Measurements from ENCODE around the gene RPTOR. TPM values are rescaled to one million over a fixed set of nuclear protein-coding genes. Genes with fewer than 3 reads are reported as not detected.

Gene RPTOR
- polyA plus RNA-seq, 1 donor from 2014 or later = 8.0 TPM

GRCh38 chr17:80758481-80759376, 214.1 kb downstream of the RPTOR start:
- TF ChIP-seq POLR2AphosphoS5 (IDR thresholded peaks at IDR 0.05) = no peak
- no peak for TF ChIP-seq REST (IDR thresholded peaks at IDR 0.05; ENCODE audit: borderline replicate concordance)
- TF ChIP-seq MXI1 (conservative IDR thresholded peaks at IDR 0.05; ENCODE audit: poor library complexity, severe bottlenecking) = no peak
- TF ChIP-seq TAF1 (IDR thresholded peaks at IDR 0.05; ENCODE audit: low read depth) = no peak
- no peak for TF ChIP-seq EP300 (conservative IDR thresholded peaks at IDR 0.05; ENCODE audit: poor library complexity, severe bottlenecking)
- no peak for TF ChIP-seq EZH2 (IDR thresholded peaks at IDR 0.05; ENCODE audit: borderline replicate concordance, insufficient read depth, low read length, poor library complexity, severe bottlenecking)
- TF ChIP-seq, protein P1, sequence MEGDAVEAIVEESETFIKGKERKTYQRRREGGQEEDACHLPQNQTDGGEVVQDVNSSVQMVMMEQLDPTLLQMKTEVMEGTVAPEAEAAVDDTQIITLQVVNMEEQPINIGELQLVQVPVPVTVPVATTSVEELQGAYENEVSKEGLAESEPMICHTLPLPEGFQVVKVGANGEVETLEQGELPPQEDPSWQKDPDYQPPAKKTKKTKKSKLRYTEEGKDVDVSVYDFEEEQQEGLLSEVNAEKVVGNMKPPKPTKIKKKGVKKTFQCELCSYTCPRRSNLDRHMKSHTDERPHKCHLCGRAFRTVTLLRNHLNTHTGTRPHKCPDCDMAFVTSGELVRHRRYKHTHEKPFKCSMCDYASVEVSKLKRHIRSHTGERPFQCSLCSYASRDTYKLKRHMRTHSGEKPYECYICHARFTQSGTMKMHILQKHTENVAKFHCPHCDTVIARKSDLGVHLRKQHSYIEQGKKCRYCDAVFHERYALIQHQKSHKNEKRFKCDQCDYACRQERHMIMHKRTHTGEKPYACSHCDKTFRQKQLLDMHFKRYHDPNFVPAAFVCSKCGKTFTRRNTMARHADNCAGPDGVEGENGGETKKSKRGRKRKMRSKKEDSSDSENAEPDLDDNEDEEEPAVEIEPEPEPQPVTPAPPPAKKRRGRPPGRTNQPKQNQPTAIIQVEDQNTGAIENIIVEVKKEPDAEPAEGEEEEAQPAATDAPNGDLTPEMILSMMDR (IDR thresholded peaks at IDR 0.05; ENCODE audit: poor library complexity, severe bottlenecking) = no peak
- TF ChIP-seq SMC3 (conservative IDR thresholded peaks at IDR 0.05; ENCODE audit: poor library complexity) = no peak
- no peak for TF ChIP-seq RAD21 (conservative IDR thresholded peaks at IDR 0.05)
- Histone ChIP-seq H3K4me2 (ENCODE audit: low read length) (no peak overlapping the region), H3K9me2 (ENCODE audit: insufficient read depth, low read length) (no peaks in the 10 kb centered on the region), H3K27ac (ENCODE audit: low read length) (no peak overlapping the region), H3F3A (ENCODE audit: insufficient read depth, low read length, poor library complexity, severe bottlenecking) (no peaks in the 10 kb centered on the region), H3K36me3 (ENCODE audit: insufficient read depth, low read length) (no peaks in the 10 kb centered on the region), H3K9me3 (ENCODE audit: low read length) (no peaks in the 10 kb centered on the region), H3K4me3 (ENCODE audit: low read length) (no peak overlapping the region), H3K27me3 (ENCODE audit: insufficient read depth, low read depth, low read length) (no peaks in the 10 kb centered on the region), H3K9ac (ENCODE audit: low read length) (no peak overlapping the region), H3K79me2 (replicated peaks; ENCODE audit: insufficient read depth, low read length) (no peaks in the 10 kb centered on the region), H2AFZ (ENCODE audit: low read depth, low read length) (no peak overlapping the region), H4K20me1 (ENCODE audit: insufficient read depth) (no peaks in the 10 kb centered on the region)

GRCh38 chr17:80759377-80759673, 214.7 kb downstream of the RPTOR start:
- Histone ChIP-seq H3F3A (ENCODE audit: insufficient read depth, low read length, poor library complexity, severe bottlenecking) (no peaks in the 10 kb centered on the region), H3K9me3 (ENCODE audit: low read length) (no peaks in the 10 kb centered on the region), H3K4me2 (ENCODE audit: low read length) (no peak overlapping the region), H3K27ac (ENCODE audit: low read length) (no peak overlapping the region), H3K79me2 (replicated peaks; ENCODE audit: insufficient read depth, low read length) (no peaks in the 10 kb centered on the region), H2AFZ (ENCODE audit: low read depth, low read length) (no peak overlapping the region), H3K27me3 (ENCODE audit: insufficient read depth, low read depth, low read length) (no peaks in the 10 kb centered on the region), H3K36me3 (ENCODE audit: insufficient read depth, low read length) (no peaks in the 10 kb centered on the region), H3K9me2 (ENCODE audit: insufficient read depth, low read length) (no peaks in the 10 kb centered on the region), H4K20me1 (ENCODE audit: insufficient read depth) (no peaks in the 10 kb centered on the region), H3K4me3 (ENCODE audit: low read length) (no peak overlapping the region), H3K9ac (ENCODE audit: low read length) (no peak overlapping the region)
- TF ChIP-seq SMC3 (conservative IDR thresholded peaks at IDR 0.05; ENCODE audit: poor library complexity) = no peak
- TF ChIP-seq REST (IDR thresholded peaks at IDR 0.05; ENCODE audit: borderline replicate concordance) = no peak
- TF ChIP-seq POLR2AphosphoS5 (IDR thresholded peaks at IDR 0.05) = no peak
- TF ChIP-seq MXI1 (conservative IDR thresholded peaks at IDR 0.05; ENCODE audit: poor library complexity, severe bottlenecking) = no peak
- TF ChIP-seq, protein P1 (IDR thresholded peaks at IDR 0.05; ENCODE audit: poor library complexity, severe bottlenecking) = no peak
- TF ChIP-seq EP300 (conservative IDR thresholded peaks at IDR 0.05; ENCODE audit: poor library complexity, severe bottlenecking) = no peak
- no peak for TF ChIP-seq TAF1 (IDR thresholded peaks at IDR 0.05; ENCODE audit: low read depth)
- no peak for TF ChIP-seq RAD21 (conservative IDR thresholded peaks at IDR 0.05)
- TF ChIP-seq EZH2 (IDR thresholded peaks at IDR 0.05; ENCODE audit: borderline replicate concordance, insufficient read depth, low read length, poor library complexity, severe bottlenecking) = no peak
